ENCODE results near the gene RNF8.
"Not testable (repeated sequence)": the region's sequence is repeated elsewhere in the genome, so short reads cannot be mapped to it uniquely, and the experiment has no call there.

RNF8 gene

DNA sequence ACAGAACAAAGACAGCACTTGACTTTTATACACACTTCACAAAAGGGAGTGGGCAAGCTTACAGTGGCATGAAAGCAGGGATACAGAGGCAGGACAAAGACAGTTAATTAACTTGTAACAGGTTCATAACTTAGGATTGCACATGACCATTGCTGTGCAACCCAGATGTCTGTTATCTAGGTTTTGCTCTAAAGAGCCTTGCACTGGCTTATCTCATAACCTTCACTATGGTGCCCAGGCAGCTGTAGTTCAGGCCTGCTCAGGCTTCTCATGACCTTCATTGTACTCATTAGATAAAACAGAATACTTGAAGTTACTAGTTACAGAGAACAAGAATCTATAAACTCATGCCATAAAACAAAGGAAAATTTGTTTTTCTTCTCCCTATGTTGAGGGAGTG lies 47.9 kb downstream of the RNF8 start:
- not testable (repeated sequence) for DNase-seq

GRCh38 chr6:37406726-37407341 lies 53.1 kb downstream of the RNF8 start:
- DNase-seq = no peak

- no peak for DNase-seq
Observed at GRCh38 chr6:37407948-37408347, 54.2 kb downstream of the RNF8 start.

GRCh38 chr6:37409501-37409900 lies 55.7 kb downstream of the RNF8 start:
- DNase-seq = no peak

GRCh38 chr6:37417393-37417792 lies 63.6 kb downstream of the RNF8 start:
- DNase-seq = no peak

DNA sequence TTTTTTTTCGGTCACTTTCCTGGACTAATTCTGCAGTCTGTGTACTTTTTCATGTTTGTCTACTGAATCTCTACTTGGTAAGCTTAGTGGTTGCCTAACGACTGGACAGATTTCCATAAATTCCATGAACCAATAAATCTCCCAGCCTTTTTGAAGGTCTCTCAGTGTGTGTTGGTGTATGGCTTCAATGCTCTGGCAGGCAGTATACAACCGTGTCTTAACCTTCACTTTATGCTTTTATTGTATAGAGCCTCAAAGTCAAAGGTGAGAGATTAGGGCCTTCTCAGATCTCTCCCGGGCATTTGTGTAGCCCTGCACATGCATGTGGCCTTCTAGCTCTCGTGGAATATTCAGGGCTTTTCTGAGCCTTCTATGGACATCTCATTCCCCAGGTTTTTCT lies 64.9 kb downstream of the RNF8 start:
- DNase-seq = no peak

DNA sequence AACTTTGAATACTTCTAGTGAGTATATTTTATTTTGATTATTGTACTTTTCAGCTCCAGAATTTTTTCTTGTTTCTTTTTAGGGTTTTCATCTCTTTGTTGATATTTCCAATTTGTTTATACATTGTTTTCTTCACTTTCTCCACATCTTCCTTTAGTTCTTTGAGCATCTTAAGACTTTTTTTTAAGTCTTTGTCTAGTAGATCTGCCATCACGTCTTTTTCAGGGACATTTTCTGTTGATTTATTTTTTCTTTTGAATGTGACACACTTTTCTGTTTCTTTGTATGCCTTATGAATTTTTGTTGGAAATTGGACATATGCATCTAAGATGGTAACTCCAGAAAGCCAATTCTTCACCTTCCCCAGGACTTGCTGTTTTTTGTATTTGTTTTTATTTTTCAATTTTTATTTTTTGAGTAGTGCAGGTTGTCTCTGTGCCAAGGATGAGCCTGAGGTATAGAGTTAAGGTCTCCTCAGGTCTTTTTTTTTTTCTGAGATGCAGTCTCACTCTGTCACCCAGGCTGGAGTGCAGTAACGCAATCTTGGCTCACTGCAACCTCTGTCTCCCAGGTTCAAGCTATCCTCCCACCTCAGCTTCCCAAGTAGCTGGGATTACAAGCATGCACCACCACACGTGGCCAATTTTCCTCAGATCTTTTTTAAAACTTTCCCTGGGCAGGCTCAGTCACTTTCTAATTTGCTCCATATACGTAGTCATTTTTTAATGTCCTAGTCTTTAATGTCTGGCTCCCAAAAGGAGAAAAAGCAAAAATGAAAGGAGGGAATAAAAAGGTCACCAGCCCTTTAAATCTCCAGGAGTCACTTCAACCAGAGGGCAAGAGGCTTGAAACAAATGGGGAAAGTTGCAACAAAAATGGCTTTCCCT lies 72.5 kb downstream of the RNF8 start:
- no peak for DNase-seq

GRCh38 chr6:37426945-37427510 lies 73.2 kb downstream of the RNF8 start:
- DNase-seq = peak; percentile 14

DNA sequence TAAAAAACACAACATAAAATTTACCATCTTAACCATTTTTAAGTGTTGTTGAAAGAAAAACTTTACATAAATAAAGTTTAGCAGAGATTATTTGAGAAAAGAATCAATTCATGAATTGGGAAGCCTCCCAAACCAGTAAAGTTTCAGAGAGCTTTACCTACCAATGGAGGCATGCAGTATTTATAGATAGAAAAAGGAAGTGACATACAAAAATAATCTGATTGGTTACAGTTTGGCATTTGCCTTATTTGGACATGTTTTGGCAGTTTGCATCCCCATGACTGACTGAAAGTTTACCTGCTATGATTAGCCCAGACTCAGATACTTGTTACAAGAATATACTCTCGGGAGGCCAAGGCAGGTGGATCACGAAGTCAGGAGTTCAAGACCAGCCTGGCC lies 75.6 kb downstream of the RNF8 start:
- DNase-seq = no peak

DNA sequence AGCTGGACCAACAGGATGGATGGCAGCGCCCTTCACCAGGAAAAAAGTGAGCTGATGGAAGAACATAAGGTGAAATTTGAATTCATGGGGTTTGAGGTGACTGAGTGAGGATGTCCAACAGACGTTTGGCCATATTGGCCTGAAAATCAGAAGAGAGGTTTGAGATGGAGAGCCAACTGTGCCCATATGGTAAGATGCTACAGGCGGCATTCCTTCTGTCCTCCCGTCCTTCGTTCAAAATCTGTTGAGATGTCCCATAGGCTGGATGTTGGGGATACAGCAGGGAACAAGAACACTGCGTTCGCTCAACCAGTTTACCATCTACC lies 78.8 kb downstream of the RNF8 start:
- no peak for DNase-seq

GRCh38 chr6:37432916-37433656 lies 79.3 kb downstream of the RNF8 start, which contains the start of gene CMTR1:
CMTR1 (plus strand) TSS chr6:37433221; CDS start chr6:37435630, 2,409 bp downstream.
- peak; percentile 48 for DNase-seq

DNA sequence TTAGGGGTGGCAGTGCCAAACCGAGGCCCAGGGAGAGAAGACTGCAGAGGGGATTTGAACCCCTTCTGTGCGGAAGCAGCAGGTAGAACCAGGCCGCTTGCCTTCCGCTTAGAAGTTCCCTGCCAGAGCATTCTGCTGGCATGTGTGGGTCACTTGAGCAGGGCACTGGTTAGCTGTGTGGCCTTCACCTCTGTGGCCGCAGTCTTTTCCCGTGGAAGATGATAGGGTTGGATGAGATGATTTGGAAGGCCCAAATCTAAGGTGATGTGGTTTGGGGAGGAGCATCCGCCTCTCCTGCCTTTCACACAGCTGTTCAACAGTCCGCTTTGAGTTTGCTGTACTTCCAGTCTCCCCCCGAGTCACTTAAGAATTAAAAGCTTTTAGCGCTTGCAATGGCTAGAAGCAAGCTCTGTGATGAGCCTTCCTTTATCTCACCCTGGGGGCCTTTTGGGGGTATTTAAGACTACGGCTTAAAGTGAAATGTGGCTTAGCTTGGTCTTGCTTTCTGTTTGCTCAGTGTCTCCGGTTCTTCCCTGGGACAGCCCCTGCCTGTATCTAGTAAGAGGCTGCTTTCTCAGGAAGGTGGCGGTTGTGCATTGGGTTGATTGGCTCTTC lies 80.0 kb downstream of the RNF8 start:
- no peak for DNase-seq

DNA sequence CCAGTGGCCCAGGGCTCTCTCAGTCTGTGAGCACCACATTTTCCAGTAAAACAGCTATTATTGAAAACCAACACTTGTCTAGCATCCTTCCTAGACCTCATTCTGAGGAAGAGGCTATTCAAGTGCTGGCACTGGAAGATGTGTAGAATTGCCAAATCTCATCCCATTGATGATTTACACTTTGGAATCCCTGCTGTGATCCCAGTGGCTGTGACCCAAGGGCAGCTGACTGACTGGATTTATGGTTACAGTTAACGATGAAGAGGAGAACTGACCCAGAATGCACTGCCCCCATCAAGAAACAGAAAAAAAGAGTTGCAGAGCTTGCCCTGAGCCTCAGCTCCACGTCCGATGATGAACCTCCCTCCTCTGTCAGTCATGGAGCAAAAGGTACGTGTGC lies 81.6 kb downstream of the RNF8 start:
- no peak for DNase-seq

- peak; percentile 48 for DNase-seq
Observed at GRCh38 chr6:37435816-37436215, 82.0 kb downstream of the RNF8 start.

DNA sequence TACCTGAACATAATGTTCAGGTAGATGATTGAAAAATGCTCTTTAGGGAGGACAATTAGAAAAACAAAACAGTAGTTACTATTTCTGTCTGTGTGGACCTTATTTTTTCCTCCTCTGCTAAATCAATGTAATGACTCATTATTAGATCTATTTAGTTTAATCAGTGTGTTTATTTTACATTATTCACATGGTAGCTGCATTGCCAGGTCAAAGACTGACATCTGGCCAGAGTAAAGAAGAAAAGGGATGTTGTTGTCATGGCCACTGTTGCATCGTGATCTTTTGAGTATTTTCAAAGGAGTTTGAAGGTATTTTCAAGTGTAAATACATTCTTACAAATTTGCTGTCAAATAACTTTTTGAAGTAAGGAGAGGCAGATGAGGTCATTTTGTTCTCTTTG lies 85.1 kb downstream of the RNF8 start:
- DNase-seq = no peak

- DNase-seq = no peak
Observed at GRCh38 chr6:37441651-37442050, 87.9 kb downstream of the RNF8 start.

DNA sequence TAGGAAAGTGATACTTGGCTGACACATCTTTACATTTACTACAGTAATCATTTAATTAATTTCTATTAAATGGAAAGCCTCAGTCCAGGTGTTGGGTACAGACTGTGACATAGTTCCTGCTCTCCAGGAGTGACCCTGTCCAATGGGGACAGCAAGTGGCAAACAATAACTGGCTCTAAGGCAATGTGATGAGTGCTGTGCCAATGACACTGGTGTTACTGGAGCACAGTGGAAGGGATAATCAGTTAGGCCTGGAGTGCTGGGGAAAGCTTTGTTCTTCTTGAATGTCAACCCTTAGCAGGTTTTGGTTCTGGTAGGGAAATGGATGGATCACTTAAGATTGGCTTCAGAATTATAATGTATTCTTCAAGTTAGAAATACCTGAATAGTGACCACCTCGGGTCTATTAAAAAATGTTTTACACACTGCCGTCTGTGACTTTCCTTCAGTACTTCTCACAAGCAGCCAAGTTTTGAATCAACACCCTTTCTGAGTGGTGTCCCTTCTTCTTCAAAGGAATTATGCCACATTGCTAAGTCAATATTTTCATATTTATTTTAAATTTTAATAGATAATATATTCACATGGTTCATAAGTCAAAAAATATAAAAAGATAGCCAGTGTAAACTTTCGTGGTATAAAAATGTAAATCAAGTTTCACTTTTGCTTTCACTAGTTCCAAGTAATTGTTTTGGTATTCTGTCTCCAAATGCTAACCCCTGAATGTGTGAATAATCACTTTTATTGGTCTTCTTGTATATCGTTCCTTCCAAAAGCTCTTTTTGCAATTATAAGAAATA lies 88.8 kb downstream of the RNF8 start:
- DNase-seq = no peak

DNA sequence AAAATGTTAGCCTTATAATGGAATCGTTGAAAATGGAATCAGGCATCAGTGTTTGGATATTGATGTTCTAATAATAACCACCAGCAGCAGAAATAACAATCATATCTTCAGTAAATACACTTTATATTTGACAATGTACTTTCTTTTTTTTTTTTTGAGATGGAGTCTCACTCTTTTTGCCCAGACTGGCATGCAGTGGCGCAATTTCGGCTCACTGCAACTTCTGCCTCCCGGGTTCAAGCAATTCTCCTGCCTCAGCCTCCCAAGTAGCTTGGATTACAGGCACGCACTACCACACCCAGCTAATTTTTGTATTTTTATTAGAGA lies 89.4 kb downstream of the RNF8 start:
- not testable (repeated sequence) for DNase-seq
